GM19452 (cell line): ENCODE data around the gene SSMEM1.
"Not testable (repeated sequence)": the region's sequence is repeated elsewhere in the genome, so short reads cannot be mapped to it uniquely, and the experiment has no call there.

ENCODE experiments used
- ATAC-seq: cut with Tn5 transposase; IDR thresholded peaks from one replicate; pipeline ENCODE4 v1.9.1; 2021; ENCODE audit not compliant: unreplicated experiment

The SSMEM1 gene

DNA sequence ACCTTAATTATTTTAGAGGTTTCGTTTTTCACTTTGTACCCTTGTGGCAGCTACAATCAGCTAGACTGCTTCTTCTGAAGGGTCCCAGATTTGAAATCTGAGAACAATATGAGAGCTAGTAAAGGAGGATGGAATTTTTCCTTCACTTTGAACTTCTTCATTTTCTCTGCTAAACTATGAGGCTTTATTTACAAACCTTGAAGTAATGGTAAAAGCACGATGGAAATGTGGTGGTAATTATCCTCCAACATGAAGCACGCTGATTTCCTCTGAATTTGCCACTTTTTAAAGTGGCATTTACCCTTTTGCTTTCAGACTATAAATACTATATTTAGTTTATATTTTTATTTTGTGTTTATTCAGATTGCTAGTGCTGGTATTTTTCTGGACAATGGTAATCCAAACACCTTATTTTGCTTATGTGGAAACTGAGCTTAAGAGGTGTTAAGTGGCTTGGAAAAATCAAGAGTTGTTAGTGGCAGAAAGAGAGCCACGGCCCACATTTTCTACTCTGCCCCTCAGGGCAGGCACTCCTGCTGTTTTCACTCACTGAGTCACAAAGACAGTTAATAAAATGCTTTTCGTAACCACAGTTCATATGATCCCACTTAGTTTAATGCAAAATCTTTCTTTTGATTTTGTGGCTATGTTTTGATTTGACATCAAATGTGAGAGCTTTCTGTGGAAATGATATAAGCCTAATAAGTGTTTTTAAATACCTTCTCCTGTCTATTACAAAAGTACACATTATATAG lies 2.7 kb downstream of the SSMEM1 start:
- no peak for ATAC-seq

DNA sequence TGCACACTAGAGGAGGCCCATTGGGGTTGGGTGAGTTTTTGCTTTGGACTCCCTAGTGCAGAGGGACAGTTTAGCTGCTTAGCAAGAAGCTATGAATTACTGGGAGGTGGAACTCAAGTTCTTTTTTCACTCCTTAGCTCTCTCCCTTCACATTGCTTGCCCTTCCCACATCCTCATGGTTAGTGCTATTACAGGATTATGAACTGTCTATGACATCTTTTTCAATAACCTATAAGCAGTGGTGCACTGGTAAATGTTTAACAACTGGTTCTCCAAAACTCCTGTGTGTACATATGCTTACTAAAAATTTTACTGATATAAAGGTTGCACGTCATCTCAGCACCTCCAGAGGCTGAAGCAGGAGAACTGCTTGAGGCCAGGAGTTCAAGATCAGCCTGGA lies 6.2 kb downstream of the SSMEM1 start:
- no peak for ATAC-seq

DNA sequence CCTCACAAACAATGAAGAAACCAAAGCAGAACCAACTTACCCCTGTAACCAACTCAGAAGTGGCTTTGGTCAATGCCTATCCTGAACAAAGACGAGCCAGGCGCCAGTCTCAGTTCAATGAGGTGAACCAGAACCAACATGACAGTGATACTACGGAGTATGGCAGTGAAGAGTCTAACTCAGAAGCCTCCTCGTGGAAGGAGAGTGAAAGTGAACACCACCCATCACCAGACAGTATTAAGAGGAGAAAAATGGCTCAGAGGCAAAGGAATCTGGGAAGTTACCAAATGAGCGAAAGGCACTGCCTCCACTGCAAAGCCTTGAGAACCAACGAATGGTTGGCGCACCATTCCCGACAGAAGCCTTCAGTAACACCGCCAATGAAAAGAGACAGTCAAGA lies 8.4 kb downstream of the SSMEM1 start:
- ATAC-seq, result no peak

DNA sequence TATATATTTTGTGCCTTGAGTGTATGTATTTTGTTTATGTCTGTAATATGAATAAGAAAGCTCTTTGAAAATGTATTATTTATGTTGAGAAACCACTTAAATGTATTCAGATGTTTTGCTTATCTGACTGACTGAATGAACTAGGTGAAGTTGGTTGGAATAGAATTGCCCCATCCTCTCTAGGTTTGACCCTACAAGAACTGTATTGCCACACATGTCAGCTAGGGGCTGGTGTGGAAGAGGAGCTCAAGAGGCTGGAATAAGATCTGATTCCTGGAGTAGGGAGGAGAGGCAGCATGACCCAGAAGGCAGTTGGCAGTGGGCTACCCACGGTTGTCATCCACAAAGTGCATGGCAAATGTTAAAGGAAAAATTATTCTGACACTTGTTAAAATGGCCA lies 9.1 kb downstream of the SSMEM1 start:
- ATAC-seq, result no peak

DNA sequence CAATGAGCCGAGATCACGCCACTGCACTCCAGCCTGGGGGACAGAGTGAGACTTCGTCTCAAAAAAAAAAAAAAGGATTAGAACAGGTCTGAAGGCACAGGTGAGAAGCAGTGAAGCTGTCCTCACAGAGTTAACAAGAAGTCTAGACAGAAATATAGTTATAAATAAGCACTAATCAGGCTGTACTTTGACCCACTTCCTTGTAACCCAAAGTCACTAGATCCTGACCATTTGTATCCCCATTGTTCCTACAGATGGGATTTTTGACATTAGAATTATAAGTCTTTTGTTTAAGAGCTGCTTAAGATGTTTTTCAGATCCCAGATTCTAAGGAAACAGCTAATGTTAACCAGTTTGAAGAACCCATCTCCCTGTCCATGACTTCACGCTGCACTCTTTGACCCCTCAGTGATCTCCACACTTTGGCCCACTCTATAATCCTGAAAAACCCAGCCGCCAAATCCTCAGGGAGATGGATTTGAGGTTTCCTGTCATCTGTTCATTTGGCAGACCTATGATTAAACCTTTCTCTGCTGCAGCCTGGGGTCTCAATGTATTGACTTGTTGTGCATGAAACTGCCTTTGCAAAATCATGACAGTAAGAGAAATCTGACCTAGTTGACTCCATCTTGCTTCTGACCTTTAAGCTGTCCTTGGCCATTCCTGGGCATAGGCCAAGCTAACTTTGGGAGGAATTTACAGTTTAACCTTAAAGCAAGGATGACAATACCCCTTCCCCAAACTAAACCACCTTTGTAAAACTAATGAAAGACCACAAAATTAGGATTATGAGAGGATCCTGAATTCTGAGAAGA lies 11.4 kb downstream of the SSMEM1 start:
- ATAC-seq, result no peak

DNA sequence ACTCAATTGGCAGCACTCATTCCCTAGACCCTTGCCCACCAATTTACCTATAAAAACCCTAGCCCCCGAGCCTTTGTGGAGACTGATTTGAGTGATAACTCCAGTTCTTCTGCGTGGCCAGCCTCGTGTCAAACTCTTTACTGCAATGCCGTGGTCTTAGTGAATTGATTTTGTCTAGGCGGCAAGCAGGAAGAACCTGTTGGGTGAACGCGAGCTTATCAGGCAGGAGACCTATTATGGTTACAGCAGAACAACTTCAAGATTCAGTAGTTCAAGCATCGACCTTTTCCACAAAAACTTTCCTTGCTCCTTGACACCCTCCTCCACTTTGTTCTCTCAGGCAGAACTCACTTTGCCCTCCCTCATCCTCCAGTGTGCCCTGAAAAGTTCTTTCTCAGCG lies 12.2 kb downstream of the SSMEM1 start:
- ATAC-seq, result no peak

DNA sequence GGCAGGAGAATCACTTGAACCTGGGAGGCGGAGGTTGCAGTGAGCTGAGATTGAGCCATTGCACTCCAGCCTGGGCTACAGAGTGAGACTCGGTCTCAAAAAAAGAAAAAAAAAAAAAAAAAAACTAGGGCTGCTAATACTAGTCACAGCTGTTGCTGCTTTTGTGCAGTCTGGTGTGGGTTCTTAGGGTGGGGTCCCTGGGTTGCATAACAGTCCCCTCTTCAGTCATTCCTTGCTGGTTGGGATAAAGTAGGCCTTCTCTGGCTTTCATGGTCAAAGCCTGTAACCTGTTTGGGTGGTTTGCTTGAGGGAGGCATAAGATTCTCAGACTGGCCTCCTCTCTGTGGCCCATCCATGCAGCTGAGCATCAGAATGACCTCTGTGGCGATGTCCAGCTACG lies 14.1 kb downstream of the SSMEM1 start:
- no peak for ATAC-seq

DNA sequence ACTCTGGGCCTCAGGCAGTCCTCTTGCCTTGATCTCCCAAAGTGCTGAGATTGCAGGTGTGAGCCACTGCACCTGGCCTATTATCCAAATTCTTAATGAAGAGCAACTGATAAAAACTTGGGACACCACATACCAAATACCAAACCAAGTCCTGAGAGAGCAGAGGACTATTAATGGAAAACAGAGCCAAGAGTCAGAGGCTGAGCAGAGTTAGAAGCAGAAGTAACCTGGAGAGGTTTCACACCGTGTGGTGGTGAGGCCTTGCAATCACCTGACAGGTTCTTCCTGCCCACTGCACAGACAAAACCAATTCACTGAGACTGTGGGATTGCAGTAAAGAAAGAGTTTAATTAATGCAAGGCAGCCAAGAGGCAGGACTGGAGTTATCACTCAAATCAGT lies 16.0 kb downstream of the SSMEM1 start:
- ATAC-seq, result no peak

DNA sequence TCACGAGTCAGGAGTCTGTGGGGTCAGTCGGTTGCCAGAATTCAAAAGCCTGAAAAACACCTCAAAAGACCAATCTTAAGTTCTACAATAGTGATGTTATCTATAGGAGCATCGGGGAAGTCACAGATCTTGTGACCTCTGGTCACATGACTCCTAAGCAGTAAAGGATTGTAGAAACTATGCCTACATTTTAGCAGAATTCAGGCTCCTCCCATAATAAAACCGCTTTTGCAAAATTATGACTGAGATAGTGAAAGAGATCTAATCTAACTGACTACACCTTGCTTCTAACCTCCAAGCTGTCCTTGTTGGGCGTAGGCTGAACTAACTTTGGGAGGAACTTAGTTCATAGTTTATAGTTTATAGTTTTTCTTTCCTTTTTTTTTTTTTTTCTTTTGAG lies 16.6 kb downstream of the SSMEM1 start:
- no peak for ATAC-seq

DNA sequence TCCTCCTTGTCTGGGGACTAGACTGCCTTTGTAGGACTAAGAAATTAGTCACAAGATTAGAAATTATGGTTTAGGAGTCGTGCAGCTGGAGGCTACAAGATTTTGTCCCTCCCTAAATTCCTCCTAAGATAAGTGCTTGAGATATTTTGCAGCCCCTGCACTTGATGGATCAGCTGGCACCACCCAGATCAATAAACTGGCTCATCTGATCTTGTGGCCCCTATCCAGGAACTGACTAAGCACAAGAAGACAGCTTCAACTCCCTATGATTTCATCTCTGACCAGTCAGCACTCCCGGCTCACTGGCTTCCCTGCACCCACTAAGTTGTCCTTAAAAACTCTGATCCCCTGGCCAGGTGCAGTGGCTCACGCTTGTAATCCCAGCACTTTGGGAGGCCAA lies 17.3 kb downstream of the SSMEM1 start:
- ATAC-seq, result not testable (repeated sequence)

DNA sequence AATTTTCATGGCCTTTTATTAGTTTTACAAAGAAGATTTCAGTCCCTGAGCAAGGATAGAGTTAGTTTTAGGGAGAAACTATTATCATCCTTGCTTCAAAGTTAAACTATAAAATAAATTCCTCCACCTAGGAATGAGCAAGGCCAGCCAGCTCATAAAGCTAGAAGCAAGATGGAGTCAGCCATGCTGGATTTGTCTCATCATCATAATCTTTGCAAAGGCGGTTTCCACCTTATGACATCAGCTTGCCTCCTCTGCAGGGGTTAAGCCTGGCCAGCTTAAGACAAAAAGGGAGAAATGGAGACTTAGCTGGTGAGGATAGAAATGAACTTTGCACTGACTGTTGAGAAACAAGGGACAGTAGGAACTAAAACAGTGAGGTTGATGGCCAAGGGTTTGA lies 18.7 kb downstream of the SSMEM1 start:
- ATAC-seq, result no peak

DNA sequence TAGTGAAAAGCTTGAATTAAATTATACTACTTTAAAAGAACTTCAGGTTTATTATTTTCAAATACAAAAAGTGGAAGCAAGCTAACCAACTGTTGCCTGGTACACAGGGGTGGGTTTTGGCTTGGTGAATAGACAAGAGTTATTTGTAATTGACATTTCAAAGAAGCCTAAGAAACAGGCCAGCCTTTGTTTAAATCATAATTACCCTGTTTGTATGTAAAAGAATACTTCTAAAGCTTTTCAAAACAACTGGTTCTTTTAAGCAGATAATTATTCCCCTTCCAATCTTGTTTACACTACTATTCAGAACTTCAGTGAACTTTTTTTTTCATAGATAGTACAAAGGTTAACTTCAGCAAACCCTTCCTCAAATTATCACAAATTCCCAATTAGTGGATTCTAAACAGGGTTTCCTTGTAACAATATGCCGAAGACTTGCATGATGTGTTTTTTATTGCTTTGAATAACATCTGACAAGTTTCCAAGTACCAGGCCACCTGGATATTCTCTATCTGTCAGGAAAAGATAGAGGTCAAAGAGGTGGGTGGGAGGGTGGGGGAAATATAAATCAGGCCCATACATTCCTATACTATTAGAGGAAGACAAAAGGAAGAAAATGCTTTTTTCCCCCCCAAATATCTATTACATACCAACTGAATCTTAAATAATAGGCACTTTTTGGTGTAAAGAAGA lies 20.4 kb downstream of the SSMEM1 start:
- no peak for ATAC-seq

DNA sequence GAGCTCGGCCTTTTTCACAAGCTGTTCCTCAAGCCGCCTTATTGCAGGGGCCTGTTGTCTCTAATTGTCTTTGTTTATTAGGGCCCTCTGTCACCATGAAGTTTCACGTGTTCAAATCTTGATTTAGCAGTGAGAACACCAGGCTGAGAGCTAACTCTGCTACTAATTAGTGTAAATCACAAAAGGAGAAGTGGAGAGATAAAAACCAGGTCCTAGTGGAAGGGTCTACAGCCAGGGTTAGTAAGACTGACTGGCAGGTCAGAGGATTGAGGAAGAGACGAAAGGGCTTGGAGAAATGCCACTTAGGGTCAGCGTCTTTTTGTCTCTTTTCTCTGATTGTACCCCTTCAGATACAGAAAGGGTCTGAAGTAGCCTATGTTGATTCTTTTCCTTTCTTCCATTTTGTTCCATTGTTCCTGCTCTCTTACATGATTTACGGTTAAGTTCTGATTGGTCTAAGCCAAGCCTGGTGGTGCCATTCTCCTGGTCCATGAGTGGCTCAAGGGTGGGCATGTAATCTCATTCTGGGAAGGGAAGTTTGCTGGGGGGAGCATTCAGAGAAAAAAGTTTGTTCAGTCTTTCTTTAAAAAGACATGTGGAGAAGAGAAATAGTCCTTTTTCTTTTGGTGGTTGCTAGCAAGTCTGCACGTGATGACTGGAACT lies 21.3 kb downstream of the SSMEM1 start:
- ATAC-seq, result no peak

DNA sequence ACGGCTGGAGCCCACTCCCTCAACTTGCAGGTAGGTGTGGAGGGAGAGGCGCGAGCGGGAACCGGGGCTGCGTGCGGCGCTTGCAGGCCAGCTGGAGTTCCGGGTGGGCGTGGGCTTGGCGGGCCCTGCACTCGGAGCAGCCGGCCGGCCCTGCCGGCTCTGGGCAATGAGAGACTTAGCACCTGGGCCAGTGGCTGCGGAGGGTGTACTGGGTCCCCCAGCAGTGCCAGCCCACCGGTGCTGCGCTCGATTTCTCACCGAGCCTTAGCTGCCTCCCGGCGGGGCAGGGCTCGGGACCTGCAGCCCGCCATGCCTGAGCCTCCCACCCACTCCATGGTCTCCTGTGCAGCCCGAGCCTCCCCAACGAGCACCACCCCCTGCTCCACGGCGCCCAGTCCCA lies 22.3 kb downstream of the SSMEM1 start:
- ATAC-seq, result not testable (repeated sequence)

DNA sequence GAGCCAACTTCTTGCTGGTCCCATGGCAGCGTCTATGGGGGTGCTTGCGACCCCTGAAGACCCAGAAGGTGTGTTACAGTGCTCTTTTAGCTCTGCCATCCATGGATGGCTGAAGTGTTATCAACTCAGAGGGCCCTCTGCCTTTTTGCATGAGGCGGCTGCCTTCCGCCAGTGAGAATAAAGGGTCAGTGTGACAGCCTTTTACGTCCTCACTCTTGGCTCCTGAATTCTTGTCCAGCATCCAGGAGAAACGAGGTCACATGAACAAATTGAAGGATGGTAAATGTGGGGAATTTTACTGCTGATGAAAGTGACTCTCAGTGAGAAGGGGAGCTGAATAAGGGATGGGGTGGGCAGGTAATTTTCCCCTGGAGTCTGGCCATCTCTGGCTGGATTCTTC lies 24.1 kb downstream of the SSMEM1 start:
- no peak for ATAC-seq

DNA sequence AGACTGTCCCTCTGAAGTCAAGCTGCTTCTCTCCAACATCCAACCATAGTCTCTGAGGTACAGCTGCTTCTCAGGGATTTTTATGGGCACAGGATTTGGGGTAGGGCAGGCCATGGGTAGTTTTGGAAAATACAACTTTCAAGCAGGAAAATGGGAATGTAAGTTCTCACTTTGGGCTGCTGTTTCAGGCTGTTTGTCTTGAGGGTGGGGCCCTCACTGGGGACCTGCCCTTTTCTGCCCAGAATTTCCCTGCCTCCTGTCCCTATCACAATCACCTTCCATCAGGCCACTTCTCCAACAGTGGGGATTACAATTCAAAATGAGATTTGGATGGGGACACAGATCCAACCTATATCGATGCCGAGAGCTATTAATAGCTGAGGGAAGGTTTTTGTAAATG lies 24.5 kb downstream of the SSMEM1 start:
- no peak for ATAC-seq

DNA sequence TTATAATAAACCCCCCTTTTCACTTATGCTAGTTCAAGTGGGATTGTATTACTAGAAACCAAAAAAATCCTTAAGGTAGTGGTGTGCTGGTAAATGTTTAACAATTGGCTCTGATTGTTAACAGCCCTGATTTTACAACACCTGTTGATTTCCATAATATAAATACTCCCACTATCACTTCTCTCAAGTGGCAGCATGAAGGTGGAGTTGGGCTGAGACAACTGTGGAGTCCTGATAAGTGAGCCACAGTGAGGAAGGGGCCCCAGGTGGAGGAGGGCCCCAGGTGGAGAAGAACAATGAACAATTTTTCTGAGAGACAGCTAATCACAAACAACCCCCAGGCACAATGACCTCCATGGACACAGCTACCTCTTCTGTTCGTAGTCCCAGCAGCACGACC lies 26.4 kb downstream of the SSMEM1 start:
- ATAC-seq, result no peak

DNA sequence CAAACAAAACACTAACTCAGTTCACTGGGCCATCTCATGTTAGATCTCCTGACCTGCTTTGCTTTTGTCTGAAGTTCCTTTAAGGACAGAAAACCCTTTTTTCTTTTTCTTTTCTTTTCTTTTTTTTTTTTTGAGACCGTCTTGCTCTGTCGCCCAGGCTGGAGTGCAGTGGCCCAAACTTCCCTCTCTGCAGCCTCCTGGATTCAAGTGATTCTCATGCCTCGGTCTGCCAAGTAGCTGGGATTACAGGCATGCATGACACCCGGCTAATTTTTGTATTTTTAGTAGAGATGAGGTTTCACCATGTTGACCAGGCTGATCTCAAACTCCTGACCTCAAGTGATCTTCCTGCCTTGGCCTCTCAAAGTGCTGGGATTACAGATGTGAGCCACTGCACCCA lies 28.7 kb downstream of the SSMEM1 start:
- ATAC-seq, result not testable (repeated sequence)

DNA sequence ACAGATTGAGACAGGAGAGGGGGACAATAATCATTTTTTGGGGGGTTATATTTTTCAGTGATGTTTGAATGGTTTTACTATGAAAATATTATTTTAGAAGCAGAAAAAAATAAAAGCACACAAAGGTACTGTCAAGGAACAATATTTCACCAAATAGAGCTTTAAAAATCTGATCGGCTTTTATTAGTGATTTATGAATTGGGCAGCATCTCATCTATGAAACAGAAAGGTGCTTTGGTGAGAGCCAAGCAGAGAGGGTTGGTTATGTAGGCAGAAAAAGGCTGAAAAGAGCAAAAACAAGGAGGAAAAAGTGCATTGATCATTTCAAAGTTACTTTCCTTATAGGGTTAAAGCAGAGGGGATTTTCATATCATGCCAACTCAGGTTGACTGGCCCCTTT lies 32.6 kb downstream of the SSMEM1 start:
- no peak for ATAC-seq

DNA sequence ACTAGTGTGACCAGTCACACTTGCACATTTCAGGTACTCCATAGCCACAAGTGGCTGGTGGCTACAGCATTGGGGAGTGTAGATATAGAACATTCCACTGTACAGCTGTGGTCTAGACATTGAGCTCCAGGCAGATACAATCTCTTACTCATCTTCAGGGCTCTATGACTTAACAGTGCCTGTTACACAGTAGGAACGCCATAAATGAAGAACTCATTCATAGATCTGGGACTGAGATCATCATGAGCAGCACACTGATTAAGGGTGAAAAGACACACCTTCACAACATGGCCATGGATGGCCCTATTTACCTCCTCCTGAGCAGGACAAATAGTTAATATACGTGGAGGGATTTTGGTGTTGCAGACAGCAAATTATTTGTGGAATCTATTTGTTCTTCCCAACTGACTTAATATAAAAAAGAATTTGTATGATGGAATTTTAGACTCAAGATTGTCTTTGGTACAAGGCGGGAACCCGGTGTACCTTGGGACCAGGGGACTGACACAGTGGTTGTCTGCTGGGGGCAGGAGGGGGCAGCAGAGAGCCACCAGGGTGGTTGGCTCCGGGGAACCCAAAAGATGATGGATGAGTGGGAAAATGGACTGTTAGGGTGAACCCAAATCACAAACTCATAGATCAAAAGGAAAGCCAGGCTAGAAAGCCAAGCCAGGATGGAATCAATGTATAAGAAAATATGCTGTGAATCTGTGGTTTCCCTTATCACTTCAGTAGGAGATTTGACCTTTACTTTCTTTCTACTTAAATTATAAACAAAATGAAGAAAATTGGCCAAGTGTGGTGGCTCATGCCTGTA lies 34.7 kb downstream of the SSMEM1 start:
- ATAC-seq, result no peak

DNA sequence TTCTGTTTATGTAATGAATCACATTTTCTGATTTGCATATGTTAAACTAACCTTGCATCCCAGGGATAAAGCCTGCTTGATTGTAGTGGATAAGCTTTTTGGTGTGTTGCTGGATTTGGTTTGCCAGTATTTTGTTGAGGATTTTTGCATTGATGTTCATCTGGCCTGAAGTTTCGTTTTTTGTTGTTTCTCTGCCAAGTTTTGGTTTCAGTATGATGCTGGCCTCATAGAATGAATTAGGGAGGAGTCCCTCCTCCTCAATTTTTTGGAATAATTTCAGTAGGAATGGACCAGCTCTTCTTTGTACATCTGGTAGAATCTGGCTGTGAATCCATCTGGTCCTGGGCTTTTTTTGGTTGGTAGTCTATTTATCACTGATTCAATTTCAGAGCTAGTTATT lies 35.8 kb downstream of the SSMEM1 start:
- not testable (repeated sequence) for ATAC-seq
